HTERT RPE-1 (cell line): ENCODE measurements around the gene CRYBB3.
"Not testable (repeated sequence)": the region's sequence is repeated elsewhere in the genome, so short reads cannot be mapped to it uniquely, and the experiment has no call there.

Experiments
- in situ Hi-C: fragments of 300-500 bp; cut with MboI; formaldehyde crosslinking; loops from 4 replicates; pipeline ENCODE4 v1.14.3; 2020; ENCODE audit warnings: low sequenced_read_pairs

The CRYBB3 gene

DNA sequence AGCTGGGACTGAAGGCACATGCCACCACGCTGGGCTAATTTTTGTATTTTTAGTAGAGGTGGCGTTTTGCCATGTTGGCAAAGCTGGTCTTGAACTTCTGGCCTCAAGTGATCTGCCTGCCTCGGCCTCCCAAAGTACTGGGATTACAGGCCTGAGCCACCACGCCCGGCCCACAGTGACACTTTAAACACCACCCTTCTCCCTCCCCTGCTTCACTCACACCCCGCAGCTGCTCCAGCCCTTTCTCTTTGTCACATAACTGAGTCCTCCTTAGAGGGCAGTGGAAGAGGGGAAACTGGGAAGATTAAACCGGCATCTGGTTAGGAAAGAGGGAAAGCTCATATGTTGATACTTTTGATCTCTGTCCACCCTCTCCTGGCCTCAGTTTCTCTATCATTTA is 4.9 kb downstream of the CRYBB3 start:
- in situ Hi-C loops: not testable (repeated sequence)

DNA sequence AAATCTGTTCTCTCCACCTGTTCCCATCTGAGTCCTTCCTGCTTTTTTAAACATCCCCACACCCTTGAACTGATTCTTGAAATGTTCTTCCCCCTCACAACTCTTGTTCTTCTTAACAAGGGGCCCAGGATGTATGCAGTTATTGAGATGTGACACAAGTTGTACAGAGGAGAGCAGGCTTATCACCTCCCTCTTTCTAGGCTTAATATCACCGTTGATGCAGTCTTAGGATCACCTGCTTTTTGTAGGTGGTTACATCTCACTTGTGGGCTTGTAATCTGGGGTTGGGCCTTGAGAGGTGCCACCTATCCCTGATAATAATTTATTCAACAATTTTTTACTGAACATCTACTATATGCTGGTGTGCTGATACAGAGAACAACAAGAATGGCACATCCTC is 6.2 kb downstream of the CRYBB3 start:
- in situ Hi-C loops: no loop called here

DNA sequence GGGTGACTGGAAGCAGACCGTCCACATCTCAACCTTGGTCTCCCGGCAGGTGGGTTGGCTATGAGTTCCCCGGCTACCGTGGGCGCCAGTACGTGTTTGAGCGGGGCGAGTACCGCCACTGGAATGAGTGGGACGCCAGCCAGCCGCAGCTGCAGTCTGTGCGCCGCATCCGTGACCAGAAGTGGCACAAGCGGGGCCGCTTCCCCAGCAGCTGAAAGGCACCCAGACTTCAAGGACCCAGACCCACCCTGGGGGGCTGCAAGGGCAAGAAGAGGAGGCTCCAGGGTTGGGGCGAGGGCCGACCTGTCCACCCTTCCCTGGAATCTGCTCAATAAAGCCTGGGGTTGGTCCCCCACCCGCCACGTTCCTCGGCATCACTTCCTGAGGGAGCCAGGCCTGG is 7.3 kb downstream of the CRYBB3 start:
- in situ Hi-C loops: no loop called here

DNA sequence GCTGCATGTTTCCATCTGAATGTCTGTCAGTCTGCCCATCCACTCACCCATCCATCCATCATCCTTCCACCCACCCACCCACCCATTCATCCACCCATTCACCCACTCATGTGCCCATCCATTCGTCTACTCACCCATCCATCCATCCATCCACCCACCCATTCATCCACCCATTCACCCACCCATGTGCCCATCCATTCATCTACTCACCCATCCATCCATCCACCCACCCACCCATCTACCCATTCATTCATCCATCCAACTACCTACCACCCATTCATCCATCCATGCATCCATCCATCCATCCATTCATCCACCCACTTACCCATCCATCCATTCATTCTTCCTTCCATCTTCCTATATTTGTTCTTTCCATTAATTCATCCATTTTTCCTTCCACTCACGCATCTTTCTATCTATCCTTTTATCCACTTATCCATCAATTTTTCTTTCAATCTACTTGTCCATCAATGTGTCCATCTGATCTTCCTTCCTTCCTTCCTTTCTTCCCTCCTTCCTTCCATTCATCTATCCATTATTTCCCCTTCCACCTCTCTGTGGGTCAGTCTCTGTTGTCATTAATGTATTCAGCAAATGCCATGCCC is 8.0 kb downstream of the CRYBB3 start:
- in situ Hi-C loops: no loop called here

DNA sequence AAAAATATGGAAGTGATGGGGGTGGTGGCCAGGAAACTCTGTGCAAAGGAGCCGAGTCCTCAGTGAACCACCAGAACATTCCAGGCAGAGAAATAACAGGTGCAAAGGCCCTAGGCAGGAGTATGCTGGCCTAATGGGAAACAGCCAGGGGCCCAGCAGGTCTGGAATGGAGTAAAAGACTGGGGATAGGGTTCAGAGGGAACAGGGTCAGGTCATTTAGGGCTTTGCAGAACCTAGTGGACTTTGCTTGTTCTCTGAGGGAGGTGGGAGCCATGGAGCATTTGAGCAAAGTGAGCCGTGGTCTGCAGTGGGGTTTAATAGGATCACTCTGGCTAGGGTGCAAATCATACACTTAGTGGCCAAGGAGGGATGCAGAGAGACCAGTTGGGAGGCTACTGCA is 8.7 kb downstream of the CRYBB3 start:
- in situ Hi-C loops: no loop called here

DNA sequence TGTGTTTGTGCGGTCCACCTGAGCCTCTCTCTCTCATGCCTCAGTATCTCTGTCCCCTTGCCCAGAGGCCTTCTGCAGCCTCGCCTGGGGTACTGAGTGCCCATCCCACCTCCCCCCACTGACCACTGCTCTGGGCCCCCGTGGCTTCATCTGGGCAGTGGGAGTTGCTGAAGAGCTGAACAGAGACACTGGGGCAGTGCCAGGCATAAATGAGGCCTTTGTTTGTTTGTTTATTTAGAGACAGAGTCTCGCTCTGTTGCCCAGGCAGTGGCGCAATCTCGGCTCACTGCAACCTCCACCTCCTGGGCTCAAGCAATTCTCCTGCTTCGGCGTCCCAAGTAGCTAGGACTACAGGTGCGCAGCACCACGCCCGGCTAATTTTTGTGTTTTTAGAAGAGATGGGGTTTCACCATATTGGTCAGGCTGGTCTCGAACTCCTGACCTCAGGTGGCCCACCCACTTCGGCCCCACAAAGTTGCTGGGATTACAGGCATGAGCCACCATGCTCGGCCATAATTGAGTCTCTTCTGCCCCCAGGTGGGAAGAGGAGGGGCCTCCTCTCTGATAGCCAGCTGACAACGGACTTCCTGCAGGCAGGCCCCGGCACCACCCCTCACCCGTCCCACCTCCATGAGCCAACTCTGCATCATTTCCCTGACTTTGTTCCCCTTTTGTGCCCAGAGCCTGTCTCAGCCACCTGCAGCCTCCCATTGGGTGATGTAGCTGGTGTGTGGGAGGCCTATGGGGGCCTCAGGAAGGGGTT is 9.3 kb downstream of the CRYBB3 start:
- in situ Hi-C loops: no loop called here

DNA sequence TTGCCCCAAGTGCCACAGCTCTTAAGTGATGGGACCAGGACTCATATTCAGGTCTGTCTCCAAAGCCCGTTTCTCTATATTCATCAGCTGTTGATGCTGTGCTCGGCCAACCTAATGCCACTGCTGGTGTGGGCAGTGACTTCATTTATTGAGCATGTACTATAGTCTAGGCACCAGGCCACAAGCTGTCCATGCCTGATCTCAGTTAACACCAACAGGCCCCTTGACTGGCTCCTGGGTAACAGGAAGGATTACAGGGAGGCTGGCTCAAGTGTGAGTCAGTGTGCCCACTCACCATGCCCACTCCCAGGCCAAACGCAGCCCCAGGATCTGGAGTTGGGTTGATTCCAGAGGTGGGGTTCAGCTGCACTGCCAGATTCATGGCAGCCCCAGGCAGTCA is 11.1 kb downstream of the CRYBB3 start:
- in situ Hi-C loops: no loop called here

DNA sequence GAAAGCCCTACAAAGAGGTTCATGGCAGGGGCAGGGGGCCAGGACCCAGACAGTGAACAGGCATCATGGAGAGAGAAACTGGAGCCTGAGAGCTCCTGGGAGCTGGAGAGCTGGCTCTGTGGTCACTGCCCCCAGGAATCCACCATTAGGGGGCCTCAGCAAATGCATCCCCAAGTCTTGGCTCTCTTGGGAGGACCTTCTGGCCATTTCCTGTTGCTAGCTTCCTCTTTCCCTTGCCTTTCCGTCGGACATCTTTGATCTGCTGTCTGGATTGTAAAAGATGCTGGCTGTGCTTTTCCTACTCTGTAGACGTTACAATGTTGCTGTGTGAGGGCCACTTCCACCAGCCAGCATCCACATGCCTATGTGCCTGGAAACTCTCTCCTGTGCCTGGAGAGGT is 12.7 kb downstream of the CRYBB3 start:
- in situ Hi-C loops: no loop called here

DNA sequence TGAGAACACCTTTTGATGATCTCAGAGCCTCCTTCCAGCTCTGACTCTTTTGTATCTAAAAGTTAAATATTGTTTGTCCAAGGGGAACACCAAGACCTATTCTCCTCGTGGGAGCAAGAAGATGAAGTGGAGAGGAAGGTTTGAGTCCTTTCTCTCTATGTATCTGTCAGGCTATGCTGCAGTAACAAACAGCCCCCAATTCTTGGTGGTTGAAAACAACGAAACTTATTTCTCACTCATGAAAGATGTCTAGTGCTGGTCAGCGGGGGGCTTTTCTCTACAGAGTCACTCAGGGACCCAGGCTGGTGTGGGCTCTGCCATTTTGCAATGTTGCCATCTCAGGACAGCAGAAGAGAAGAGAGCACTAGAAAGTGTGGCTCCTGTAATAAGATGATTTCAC is 13.6 kb downstream of the CRYBB3 start:
- in situ Hi-C loops: no loop called here

DNA sequence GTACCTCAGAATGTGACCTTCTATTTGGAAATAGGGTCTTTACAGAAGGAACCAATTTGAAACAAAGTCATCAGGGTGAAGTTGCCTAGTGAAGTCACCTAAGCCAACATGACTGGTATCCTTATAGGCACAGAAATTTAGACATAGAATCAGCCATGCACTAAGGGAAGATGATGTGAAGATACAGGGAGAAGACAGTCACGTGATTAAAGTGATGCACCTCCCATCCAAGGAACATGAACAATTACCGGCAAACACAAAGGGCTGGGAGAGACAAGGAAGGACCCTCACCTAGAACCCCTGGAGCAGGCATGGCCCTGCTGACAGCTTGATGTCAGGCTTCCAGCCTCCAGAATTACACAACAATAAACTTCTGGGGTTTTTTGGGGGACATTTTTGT is 16.6 kb downstream of the CRYBB3 start:
- in situ Hi-C loops: no loop called here

DNA sequence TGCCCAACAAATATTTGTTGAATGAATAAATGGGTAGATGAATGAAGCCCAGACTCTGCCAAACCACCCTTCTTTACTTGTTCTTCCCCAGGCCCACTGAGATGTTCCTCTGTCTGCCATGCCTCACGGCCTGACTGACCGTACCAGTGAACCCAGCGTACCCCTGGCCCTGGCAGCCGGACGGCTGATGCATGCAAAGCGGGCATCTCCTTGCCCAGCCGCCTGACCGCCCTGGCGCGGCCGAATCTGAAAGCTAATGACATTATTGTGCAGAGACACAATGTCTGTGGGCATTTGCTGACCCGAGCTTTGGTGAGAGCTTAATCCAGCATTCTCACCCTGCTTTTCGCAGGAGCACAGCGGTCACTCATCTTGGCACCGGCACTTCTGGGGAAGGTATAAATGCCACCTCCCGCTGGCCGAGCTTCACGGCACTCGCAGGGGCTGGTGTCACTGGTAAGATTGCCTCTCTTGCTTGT is 19.6 kb downstream of the CRYBB3 start, which contains the start of gene CRYBB2:
Gene CRYBB2, plus strand, starts transcription at position 429 of the 479 bp plus-strand sequence. CDS start 1,791 bp downstream, outside the sequence.
- in situ Hi-C loops: no loop called here

DNA sequence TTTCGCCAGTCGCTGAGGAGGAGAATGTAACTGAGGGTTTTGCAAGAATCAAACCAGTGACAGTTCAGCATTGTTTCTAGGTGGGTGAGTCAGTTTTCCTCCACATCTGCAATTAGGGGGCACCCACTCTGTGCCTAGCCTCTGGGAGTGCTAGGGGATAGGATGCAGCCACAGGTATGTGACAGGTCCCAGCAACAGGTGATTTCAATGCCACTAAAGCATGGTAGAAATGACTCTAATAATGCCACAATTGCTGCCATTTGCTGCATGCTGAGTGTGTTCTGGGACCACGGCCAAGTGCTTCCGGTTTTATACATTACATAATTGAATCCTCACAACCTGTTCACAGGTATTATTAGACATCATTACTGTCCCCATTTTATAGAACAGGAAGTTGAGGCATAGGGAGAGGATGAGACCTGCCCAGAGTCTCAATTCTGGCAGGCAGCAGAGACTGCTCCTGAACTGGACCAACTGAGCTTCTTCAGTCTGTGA is 20.3 kb downstream of the CRYBB3 start:
- in situ Hi-C loops: no loop called here

DNA sequence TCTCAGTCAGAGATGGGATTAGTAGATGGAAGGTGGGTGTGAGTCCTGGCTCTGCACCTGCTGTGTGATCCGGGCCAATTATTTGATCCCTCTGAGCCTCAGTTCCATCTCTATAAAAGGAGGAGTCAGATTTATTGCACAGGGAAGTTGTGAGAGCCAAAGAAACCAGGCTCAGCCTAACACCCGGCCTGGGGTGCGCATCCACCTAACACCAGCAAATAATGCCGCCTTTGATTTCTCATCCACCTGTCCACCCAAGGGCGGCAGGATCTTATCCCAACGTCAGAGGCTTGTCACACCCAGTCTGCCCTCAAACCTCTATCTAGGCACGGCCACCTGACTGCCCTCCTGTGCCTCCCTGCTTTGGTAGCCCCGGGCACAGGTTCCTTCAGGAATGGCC is 22.1 kb downstream of the CRYBB3 start:
- in situ Hi-C loops: no loop called here

DNA sequence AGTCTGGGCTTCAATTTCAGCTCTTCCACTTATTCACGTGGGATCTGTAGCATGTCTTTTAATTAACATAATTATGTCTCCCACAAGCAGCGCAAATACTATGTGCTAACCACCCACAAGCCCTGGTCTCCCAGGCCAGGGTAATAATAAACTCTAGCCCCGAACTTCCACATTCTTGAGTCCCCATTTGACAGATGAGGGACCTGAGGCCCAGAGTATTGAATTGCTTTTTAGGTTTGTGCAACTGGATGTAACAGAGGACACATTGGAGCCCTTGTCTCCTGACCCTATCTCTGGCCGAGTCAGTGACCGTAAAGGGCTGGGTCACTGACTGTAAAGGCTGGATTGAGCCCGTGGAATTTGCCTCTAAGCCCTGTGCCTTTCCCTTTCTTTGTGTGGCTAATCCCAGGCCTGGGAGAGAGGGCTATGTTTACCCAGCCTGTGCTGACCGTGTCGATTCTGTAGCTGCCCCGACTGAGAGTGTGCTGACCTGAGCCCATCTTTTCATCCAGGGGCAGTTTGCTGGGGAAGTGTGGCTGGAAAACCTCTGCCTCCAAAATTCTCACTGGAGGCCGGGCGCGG is 23.7 kb downstream of the CRYBB3 start:
- in situ Hi-C loops: no loop called here

DNA sequence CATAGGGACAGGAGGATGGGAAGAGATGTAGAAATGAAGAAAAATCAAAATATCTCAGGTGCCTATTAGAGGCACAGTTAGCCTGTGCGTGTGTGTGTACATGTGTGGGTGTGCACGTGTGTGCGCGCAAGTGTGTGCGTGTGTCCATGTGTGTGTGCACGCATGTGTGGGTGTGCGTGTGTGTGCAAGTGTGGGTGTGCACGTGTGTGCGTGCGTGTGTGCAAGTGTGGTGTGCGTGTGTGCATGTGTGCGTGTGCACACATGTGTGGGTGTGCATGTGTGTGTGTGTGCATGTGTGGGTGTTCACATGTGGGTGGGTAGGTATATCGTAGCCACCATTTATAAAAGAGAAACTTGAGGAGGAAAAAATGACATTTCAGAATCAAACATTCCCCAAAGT is 29.2 kb downstream of the CRYBB3 start:
- in situ Hi-C loops: no loop called here

DNA sequence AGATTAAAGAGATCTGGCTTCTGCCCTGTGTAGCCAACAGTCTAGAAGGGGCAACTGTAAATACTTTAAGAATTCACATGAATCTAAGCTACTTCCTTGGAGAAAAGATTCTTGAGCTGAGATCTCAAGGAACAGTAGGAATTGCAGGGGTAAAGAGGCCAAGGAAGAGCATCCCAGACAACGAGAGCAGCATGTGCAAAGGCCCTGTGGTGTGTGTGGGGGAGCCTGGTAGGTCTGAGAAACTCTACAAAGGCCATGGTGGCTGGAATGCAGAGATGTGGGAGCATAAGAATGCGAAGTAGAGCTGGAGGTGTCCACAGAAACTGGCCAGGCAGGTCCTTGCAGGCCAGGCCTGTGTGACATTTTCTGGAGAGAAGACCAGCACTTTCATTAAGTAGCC is 31.1 kb downstream of the CRYBB3 start:
- in situ Hi-C loops: not testable (repeated sequence)

DNA sequence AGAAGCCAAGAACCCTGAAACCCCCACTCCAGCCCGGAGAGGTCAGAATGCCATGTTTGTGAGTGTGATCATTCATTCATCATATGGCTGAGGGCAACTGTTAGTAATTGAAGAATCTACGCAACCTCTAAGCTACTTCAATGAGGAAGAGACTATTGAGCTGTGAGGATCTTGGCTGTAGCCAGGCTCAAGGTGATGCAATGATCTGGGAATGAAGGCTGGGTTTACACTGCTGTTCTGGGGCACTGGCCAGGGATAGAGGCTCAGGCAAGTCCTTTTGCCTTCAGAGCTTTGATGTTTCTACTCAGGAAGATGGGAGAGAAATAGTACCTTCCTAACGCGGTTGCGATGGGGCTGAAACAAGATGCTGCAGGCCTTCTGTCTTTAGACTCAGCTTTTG is 32.6 kb downstream of the CRYBB3 start:
- in situ Hi-C loops: no loop called here

DNA sequence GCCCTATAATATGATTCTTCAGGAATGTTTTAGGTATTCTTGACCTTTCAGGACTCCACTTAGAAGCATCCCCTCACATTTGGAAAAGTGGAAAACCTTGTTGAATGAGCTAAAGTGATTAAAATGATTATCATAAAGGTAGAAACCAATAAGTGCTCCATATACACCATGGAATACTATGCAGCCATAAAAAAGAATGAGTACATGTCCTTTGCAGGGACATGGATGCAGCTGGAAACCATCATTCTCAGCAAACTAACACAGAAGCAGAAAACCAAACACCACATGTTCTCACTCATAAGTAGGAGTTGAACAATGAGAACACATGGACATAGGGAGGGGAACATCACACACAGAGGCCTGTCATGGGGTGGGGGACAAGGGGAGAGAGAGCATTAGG is 34.0 kb downstream of the CRYBB3 start:
- in situ Hi-C loops: not testable (repeated sequence)

DNA sequence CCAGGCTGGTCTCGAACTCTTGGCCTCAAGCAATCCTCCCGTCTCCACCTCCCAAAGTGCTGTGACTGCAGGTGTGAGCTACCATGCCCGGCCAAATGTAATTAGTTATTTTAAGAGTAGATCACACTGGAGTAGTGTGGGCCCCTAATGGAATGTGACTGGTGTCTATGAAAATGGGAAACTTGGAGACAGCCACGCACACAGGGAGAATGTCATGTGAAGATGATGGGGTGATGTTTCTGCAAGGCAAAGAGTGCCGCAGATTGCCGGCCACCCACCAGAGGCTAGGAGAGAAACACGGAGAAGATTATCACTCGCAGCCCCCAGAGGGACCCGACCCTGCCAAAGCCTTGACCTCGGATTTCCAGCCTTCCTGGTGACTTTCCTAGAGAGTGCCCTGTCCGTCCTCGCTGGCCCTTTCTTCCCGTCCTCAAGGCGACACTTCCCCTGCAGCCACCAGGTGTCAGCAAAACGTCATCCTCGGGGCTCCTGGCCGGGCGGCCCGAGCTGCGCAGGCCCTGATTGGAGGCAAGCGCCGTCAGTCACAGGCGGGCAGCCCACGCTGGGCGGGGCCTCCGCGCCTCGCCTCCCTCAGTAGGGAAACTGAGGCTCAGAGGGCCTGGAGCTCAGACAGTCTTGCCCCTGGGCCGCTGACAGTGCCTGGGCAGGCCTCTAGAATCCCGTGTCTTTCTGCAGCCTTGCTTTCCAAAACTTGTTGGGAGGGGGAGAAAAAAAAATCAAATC is 36.1 kb downstream of the CRYBB3 start:
- in situ Hi-C loops: no loop called here

DNA sequence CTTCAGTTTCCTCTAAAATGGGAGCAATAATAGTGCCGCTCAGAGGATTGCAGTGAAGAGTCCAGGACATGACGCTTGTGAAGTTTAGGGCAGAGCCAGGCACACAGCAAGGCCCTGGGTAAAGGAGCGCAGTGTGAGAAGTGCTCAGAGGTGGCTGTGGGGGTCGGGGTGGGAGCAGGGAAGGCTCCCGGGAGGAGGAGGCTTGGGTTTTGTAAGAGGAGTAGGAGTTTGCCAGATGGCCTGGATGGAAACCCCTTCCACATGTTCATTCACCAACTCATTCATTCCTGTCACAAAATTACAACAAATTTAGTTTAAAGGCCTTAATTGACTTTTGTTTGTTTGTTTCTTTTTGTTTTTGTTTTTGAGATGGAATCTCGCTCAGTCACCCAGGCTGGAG is 36.8 kb downstream of the CRYBB3 start:
- in situ Hi-C loops: no loop called here

DNA sequence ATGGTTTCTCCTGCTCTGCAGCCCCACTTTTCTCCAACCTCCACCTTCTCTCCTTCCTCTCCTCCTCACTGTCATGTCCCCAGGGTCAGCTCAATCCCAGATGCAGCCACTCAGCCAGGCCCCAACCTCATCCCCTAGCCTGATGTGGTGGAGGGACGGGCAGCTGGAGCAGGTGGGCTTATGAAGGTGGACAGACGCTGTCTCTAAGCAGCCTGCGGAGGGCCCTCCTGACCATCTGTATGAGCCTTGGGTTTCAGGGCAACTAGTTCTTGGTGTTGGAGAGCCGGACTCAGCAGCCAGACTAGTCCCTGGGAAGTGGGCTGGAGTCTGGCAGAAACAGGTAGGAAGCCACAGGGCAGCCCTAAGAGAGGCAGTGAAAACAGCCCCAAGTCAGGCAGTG is 37.8 kb downstream of the CRYBB3 start:
- in situ Hi-C loops: no loop called here
